Stomach (tissue), 4 donors: ENCODE data around the gene MCCD1.

Experiments
- EP300 ChIP-seq: sonication (generic); formaldehyde crosslinking; IDR thresholded peaks from one replicate; pipeline ENCODE4 v1.6.1; 2017; ENCODE audit warnings: antibody characterized with exemption
- POLR2AphosphoS5 ChIP-seq, 3 donors: sonication (generic); formaldehyde crosslinking; IDR thresholded peaks; one replicate each; pipeline ENCODE4 v1.6.1; 2016; ENCODE audit warnings: antibody characterized with exemption in 3 of 3
- TF ChIP-seq, protein P1 (sequence below), 7 experiments: fragments of 450-650 bp in 4 of 7; fragments of 200-600 bp in 3 of 7; sonication (generic) in 3 of 7; IDR thresholded peaks; one replicate each; pipeline ENCODE4 v1.5.1; 2016 to 2019; ENCODE audit warnings: antibody characterized with exemption in 7 of 7, control low read depth in 2 of 7, mild to moderate bottlenecking in 1 of 7

- TF ChIP-seq, protein P1, sequence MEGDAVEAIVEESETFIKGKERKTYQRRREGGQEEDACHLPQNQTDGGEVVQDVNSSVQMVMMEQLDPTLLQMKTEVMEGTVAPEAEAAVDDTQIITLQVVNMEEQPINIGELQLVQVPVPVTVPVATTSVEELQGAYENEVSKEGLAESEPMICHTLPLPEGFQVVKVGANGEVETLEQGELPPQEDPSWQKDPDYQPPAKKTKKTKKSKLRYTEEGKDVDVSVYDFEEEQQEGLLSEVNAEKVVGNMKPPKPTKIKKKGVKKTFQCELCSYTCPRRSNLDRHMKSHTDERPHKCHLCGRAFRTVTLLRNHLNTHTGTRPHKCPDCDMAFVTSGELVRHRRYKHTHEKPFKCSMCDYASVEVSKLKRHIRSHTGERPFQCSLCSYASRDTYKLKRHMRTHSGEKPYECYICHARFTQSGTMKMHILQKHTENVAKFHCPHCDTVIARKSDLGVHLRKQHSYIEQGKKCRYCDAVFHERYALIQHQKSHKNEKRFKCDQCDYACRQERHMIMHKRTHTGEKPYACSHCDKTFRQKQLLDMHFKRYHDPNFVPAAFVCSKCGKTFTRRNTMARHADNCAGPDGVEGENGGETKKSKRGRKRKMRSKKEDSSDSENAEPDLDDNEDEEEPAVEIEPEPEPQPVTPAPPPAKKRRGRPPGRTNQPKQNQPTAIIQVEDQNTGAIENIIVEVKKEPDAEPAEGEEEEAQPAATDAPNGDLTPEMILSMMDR (IDR thresholded peaks at IDR 0.05): no peak
- TF ChIP-seq POLR2AphosphoS5 (IDR thresholded peaks at IDR 0.05): no peak
- TF ChIP-seq EP300: no peak
These were observed 3.2 kb downstream of the MCCD1 start for GRCh38 chr6:31531771-31532643.
